Neural progenitor cell (in vitro differentiated cells): ENCODE measurements around the gene S100A10.

Experiments
- EZH2 ChIP-seq: fragments of 200-600 bp; sonication (generic); IDR thresholded peaks from 2 replicates; pipeline ENCODE4 v1.6.1; 2017; ENCODE audit warnings: antibody characterized with exemption, mild to moderate bottlenecking, moderate library complexity
- EZH2phosphoT487 ChIP-seq: fragments of 200-600 bp; sonication (generic); IDR thresholded peaks from 2 replicates; pipeline ENCODE4 v1.6.1; 2017; ENCODE audit warnings: antibody characterized with exemption
- TF ChIP-seq, protein P1 (sequence below): fragments of 200-600 bp; sonication (generic); IDR thresholded peaks from 2 replicates; pipeline ENCODE4 v1.5.1; 2017; ENCODE audit warnings: antibody characterized with exemption, mild to moderate bottlenecking

DNA sequence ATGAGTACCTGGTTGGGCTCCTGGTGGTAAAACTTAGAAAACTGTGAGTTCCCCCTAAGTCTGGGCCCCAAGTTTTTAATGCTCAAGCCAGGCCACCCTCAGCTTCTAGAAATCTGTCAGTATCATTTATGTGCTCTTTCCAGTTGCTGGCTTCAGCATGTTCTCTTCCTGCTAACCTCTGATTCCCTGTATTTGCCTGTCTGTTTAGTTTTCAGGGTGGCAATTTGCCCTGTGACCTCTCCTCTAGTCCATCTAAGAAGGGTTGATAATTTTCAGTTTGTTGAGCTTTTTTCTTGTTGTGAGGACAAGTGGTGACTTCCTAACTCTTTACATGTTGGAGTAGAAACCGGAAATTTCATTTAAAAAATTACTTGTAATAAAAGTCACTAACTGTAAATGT is 16.0 kb upstream of the S100A10 start:
- TF ChIP-seq, protein P1, sequence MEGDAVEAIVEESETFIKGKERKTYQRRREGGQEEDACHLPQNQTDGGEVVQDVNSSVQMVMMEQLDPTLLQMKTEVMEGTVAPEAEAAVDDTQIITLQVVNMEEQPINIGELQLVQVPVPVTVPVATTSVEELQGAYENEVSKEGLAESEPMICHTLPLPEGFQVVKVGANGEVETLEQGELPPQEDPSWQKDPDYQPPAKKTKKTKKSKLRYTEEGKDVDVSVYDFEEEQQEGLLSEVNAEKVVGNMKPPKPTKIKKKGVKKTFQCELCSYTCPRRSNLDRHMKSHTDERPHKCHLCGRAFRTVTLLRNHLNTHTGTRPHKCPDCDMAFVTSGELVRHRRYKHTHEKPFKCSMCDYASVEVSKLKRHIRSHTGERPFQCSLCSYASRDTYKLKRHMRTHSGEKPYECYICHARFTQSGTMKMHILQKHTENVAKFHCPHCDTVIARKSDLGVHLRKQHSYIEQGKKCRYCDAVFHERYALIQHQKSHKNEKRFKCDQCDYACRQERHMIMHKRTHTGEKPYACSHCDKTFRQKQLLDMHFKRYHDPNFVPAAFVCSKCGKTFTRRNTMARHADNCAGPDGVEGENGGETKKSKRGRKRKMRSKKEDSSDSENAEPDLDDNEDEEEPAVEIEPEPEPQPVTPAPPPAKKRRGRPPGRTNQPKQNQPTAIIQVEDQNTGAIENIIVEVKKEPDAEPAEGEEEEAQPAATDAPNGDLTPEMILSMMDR: no peak
- TF ChIP-seq EZH2phosphoT487: no peak
- TF ChIP-seq EZH2: no peak
